Left renal cortex interstitium (tissue), 4 donors: ENCODE data around the gene OSBPL6. TPM values are rescaled to one million over a fixed set of nuclear protein-coding genes. Genes with fewer than 3 reads are reported as not detected.

ENCODE experiments used
- DNase-seq, 4 donors: peaks; one replicate each; pipeline ENCODE4 v3.0.0-alpha.2; 2013; ENCODE audit warnings: low read depth in 4 of 4, low spot score in 2 of 4, missing footprints in 1 of 4
- polyA plus RNA-seq, 4 donors: library from polyadenylated mRNA; unstranded; fragments of 120-200 nt; gene quantifications; one replicate each; pipeline ENCODE4 v1.2.1, GENCODE V29; 2013; ENCODE audit not compliant: insufficient read length in 4 of 4

OSBPL6 gene
- polyA plus RNA-seq, 4 donors: 5.5 to 6.8 (median 6.3) TPM

DNA sequence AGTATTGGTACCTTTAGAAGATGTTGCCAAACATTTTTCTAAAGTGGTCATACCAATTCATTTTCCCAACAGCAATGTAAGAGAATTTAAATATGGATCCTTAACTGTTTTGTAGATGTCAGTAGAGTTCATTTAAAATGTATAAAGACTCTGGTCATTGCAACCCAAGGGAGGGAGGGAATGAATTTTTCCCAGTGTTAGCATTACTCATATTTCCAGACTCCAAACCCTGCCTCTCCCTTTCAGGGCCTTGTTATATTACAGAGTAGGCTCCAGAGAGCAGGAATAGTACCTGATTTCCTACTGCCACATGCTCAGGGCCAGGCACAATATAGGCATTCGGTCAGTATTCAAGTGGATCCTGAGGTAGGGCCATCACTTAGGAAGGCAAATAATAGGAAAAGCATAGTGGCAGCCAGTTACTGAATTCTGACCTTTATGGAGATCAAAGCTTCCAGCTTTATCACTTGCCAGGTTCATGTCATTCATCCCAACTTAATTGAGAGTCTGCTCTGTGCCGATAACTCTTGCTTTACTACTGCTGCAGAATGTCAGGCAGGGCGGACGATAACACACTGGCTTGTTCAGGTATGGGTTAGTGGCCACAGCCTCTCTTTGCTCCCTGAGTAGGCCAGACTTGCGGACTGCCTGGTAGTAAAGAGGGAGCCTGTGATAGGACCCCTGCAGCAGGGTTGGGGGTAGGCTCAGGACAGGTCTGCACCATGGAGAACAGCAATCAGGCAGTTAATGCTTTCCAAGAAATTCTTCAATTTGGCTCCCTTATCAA, 75.3 kb downstream of the OSBPL6 start:
- DNase-seq: no peak

DNA sequence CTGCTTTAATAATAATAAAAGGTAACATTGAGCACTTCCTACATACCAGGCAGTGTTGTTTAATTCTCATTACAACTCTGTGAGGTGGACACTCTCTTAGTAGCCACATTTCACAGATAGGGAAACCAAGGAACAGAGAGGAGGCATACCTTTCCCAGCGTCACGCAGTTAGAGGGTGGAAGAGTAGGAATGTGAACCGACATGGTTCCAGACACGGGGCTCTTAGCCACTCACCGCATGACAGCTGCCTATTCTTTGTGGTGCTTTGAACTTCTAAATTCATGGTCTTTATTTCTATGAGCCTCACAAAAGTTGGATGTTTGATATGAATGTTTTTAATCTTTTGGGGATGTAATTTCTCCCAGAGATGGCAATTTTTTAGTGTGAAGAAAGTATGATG, 76.0 kb downstream of the OSBPL6 start:
- no peak for DNase-seq

GRCh38 chr2:178271094-178271493, 76.8 kb downstream of the OSBPL6 start:
- DNase-seq: no peak

DNA sequence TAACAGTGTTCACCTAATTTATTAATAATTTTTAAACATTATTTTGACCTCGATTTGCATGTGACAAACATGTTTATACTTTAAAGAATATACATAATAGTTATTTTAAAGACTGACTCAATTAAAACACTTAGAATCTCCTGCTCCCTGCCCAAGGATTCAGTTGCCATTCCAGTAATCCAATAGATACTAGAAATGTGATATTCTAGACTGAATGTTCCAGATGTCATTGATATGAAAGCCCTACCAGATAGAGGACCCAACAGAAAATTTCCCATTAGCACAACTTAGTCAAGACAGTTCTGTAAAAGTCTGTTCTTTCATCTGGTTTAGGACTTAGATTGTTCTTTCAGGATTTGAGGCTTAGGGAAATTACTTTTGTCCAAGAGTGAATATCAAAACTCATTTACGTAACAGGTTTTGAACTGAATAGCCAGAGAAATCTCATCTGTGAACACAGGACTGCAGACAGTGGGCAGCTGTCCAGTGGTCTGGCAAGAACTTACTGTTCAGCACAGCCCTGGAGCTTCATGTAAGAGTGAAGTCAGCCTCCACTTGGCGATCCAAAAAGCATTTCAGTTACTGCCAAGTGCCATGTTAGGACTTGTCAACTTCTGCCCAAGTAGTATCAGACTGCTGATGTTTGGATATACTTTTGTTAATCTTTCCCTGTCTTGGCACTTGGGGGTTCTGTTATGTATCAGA, 77.5 kb downstream of the OSBPL6 start:
- DNase-seq: no peak

- no peak for DNase-seq
These were observed 79.6 kb downstream of the OSBPL6 start for GRCh38 chr2:178273787-178274360.

DNA sequence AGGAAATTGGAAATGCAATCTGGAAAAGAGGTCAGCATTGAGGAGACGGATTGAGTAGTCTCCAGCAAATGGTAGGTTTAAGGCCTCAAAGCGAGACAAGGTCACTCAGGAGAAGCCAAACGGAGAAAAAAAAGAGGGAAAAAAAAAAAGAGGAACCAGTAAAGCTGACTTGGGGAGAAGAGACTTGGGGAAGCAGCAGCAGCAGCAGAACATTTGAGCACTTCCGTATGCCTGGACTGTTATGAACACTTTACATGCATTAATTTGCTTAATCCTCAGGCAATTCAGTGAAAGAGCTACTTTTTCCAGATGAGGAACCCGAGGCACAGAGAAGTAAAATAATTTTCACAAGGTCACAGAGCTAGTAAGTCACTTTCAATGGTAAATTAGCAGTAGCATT, 81.3 kb downstream of the OSBPL6 start:
- DNase-seq: no peak

DNA sequence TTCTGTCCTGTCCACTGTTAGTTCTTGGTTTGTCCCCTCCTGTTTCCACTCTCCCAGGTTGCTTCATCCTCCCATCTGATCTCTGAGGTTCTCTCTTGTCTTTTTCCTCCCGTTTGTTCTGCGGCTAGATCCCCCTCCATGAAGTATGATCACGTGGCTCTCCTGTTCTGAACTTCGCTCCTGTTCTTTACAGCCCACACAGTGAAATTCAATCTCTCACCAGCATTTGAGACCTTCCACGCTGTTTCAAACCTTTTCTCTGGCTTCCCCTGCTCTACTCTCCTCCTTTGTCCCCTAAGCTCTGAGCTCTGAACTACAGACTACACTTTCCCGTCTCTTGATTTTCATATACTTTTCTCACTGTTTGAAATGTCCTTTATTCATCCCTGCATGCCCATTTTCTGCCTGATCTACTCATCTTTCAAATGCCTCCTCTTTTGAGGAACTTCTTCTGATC, 83.5 kb downstream of the OSBPL6 start:
- DNase-seq: no peak

DNA sequence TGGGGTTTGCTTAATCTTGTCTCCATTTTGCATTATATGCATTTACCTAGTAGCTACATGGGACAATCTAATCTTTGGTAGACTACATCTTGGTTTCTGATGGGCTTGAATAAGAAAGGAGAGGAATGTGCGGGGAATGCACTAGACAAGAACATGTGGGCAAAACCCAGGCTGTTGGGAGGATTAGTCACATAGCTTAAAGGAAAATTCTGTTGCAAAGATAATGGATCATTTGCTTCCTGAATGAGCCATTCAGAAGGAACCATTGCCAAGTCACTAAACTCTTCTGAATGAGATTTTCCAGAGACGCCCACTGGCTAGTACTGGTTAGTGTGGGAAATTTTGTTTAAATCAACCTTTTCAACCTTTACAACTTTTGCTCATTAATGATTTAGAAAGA, 84.8 kb downstream of the OSBPL6 start:
- DNase-seq: no peak

DNA sequence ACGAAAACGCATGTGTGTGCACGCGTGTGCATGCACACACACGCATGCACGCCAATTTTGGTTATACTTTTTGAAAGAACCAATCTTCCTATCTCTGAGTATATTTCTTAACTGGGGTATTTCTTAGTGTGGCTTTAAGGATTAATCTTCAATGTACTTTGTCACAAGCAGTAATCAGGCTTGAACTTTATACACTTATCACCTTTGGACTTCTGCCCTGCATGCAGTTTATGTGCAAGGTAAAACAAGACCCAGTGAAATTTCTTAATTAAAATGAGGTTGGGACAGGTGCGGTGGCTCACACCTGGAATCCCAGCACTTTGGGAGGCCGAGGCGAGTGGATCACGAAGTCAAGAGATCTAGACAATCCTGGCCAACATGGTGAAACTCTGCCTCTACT, 85.3 kb downstream of the OSBPL6 start:
- no peak for DNase-seq

GRCh38 chr2:178280244-178280852, 86.0 kb downstream of the OSBPL6 start:
- no peak for DNase-seq

- DNase-seq: no peak
These were observed 87.9 kb downstream of the OSBPL6 start for GRCh38 chr2:178282075-178282815.

- DNase-seq: no peak
These were observed 89.1 kb downstream of the OSBPL6 start for GRCh38 chr2:178283341-178283918.

DNA sequence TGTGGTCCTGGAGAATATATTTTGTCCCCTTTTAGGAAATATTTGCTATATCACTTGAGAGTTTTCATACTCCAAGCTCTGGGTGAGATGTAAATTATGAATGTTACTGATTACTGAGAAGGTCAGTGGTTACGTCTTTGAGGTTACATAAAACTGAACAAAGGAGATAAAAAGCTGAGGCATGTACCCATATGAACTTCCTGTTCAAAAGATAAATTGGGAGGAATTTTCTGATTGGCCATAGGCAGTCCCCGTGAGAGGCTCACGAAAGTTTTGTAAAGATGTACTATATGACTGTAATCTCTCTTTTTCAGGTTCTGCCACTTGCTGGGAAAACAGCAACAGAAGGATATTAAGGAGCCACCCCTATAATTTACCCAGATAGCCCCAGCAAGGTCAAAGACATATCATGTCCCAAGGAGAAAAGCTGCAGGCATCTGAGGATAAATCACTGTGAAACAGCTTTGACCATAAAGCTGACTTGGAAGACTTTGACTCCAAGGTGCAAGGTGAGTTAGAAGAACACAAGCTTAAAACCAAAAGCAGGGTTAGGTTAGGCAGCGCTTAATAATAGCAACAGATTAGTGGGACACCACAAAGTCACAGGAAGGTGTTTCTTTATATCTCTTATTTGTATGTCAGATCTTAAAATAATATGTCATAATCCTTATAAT, 90.4 kb downstream of the OSBPL6 start:
- DNase-seq: no peak

DNA sequence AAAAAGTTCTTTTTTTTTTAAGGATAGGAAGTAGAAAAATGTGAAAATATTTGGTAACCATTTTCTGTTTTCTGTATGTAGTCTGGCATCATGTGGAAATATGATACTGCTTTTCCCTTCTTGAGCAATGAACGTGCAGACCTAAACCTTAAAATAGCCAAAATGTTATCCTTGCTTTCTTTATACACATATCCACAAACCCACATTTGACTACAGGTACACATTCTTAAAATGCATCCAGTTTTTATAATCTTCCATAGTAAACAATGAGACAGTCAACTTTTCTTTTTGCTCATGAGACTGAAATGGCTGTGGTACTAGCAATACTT, 90.9 kb downstream of the OSBPL6 start:
- no peak for DNase-seq

DNA sequence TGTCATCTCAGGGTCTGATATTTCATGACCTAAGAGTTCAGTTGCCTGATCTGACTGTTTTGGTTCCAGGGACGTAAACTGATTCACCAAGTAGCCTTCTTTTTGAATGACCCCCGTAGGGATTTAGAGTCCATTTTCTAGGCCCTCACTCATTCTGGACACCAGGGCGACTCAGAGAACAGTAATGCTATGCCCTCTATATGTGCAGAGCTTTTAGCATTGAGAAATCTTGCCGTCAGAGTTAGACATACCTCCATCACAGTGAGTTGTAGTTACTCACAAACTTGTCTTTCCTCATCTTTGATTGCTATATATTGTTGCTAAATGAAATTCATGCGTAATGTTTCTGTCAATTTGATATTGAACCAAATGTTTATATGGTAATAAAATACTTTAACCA, 92.3 kb downstream of the OSBPL6 start:
- DNase-seq: no peak

DNA sequence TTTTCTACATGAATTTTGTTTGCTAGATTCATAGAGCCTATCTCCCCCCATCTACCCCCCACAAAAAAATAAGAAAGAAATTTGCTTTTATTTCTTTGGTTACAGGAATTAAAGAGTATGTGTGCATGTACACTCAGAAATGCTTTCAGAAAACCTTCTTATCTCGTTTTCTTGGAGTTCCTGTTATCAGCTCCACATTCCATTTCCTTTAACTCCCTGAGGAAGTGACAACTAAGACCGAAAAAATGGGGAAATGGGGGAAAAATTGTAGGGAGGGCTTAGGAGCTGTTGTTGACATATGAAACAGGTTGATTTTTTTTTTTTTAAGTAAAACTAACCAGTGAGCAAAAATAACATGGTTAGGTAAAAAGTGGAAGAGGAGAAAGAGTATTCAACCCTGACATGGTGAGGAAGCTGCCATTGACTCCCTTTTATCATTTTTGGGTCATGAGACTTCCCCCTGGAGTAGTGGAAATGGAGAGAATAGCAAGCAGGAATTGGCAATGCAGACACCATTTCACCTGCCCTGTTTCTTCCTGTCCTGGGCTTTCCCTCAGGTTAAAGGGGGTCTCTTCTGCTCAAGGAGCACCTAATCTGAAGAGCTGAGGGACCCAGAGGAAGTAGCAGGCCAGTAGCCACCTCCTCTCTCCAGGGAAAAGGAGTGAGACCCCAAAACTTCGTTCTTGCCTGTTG, 93.5 kb downstream of the OSBPL6 start:
- no peak for DNase-seq

GRCh38 chr2:178291703-178292102, 97.4 kb downstream of the OSBPL6 start:
- no peak for DNase-seq

DNA sequence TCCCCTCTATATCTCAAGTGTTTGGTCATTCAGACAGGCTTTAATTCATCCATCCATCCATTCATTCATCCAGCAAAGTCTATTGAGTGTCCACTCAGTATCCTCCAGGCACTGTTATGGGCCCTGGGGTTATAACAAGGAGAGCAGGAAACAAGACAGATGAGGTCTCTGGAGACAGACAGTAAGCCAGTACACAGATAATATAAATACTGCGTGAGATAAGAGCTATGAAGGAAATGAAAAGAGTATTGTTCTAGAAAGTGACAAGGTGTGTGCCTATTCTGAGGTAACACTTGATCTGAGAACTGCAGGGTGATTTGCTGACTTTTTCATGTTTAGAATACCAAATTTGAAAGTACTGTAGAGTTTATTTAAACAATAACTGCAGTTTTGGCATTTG, 98.3 kb downstream of the OSBPL6 start:
- DNase-seq: no peak

DNA sequence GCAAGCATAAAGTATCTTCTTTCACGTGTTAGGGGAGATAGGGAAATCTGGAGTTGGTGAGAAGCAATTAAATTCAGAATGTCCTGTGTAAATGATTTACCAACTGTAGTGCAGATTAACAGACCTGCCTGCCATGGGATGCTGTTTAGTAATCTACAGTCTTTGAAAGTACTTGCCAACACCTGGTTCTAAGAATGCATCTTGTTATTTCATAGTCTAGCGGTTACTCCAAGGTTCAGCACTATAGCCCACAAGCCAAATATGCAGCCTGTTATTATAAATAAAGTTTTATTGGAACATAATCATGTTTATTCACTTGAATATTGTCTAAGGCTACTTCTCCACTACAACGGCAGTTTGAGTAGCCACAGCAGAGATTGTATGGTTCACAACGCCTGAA, 100.8 kb downstream of the OSBPL6 start:
- no peak for DNase-seq
